ENCODE results near the gene KAT2B.

GRCh38 chr3:20110826-20111225 is 70.6 kb downstream of the KAT2B start:
- no peak for TF ChIP-seq CTCF (IDR thresholded peaks at IDR 0.05; ENCODE audit: control extremely low read depth in 1 of 3, insufficient read depth in 1 of 3, low read depth in 1 of 3, low read length in 3 of 3)
- TF ChIP-seq CBX5 (IDR thresholded peaks at IDR 0.05; ENCODE audit: low read depth, low read length): no peak
- no peak for TF ChIP-seq RFX5 (IDR thresholded peaks at IDR 0.05; ENCODE audit: borderline replicate concordance, low read depth, low read length)
- TF ChIP-seq CHD2 (IDR thresholded peaks at IDR 0.05; ENCODE audit: low read length): no peak
- no peak for TF ChIP-seq CREB1 (IDR thresholded peaks at IDR 0.05)
- TF ChIP-seq POLR2A (IDR thresholded peaks at IDR 0.05; ENCODE audit: control extremely low read depth in 1 of 2, low read depth in 2 of 2, low read length in 2 of 2): no peak
- no peak for TF ChIP-seq CEBPB (IDR thresholded peaks at IDR 0.05; ENCODE audit: low read depth, low read length)
- no peak for TF ChIP-seq EZH2 (IDR thresholded peaks at IDR 0.05; ENCODE audit: low read depth, low read length, severe bottlenecking)
- TF ChIP-seq JUND (IDR thresholded peaks at IDR 0.05; ENCODE audit: low read length): no peak
- no peak for TF ChIP-seq JUN (IDR thresholded peaks at IDR 0.05; ENCODE audit: low read depth, low read length)
- no peak for TF ChIP-seq SIX5 (IDR thresholded peaks at IDR 0.05; ENCODE audit: low read depth, low read length)
